Mucosa of rectum (tissue), 2 donors: ENCODE data around the gene P2RX1.

Experiments
- H3K27ac ChIP-seq, 2 donors: one replicate each; pipeline ENCODE4 v1.7.0; 2013; ENCODE audit warnings: inconsistent platforms in 2 of 2, low read depth in 2 of 2, low read length in 2 of 2
- H3K27me3 ChIP-seq, 2 donors: one replicate each; pipeline ENCODE4 v1.7.0; 2013; ENCODE audit warnings: low read length in 2 of 2; ENCODE audit not compliant: control insufficient read depth in 2 of 2, insufficient read depth in 2 of 2
- H3K36me3 ChIP-seq, 2 donors: one replicate each; pipeline ENCODE4 v1.7.0; 2013; ENCODE audit warnings: low read length in 2 of 2; ENCODE audit not compliant: control insufficient read depth in 2 of 2, insufficient read depth in 2 of 2
- H3K4me1 ChIP-seq, 2 donors: one replicate each; pipeline ENCODE4 v1.7.0; 2013; ENCODE audit warnings: low read length in 2 of 2, mild to moderate bottlenecking in 1 of 2; ENCODE audit not compliant: control insufficient read depth in 2 of 2, insufficient read depth in 2 of 2
- H3K4me3 ChIP-seq, 2 donors: one replicate each; pipeline ENCODE4 v1.7.0; 2013; ENCODE audit warnings: low read length in 2 of 2
- H3K9ac ChIP-seq, 2 donors: one replicate each; pipeline ENCODE4 v1.7.0; 2013; ENCODE audit warnings: low read length in 2 of 2, low read depth in 1 of 2, mild to moderate bottlenecking in 1 of 2
- H3K9me3 ChIP-seq, 2 donors: one replicate each; pipeline ENCODE4 v1.7.0; 2013; ENCODE audit warnings: low read length in 2 of 2; ENCODE audit not compliant: control insufficient read depth in 2 of 2
- donor health status: healthy.
- donor health status: Normal muscosa, but diverticular disease.

Gene P2RX1

GRCh38 chr17:3847165-3847670 is 69.0 kb downstream of the P2RX1 start:
- Histone ChIP-seq H3K9me3 (no peaks in the 10 kb centered on the region), H3K27ac (no peak overlapping the region), H3K27me3 (no peaks in the 10 kb centered on the region), H3K4me1 (peaks cover 0 to 6% of the 10 kb centered on the region in 2 donors), H3K9ac (no peak overlapping the region), H3K36me3 (peaks cover 6 to 10% of the 10 kb centered on the region in 2 donors), H3K4me3 (no peak overlapping the region)
